Panc1 (cell line): Measurements from ENCODE around the gene JOSD2.

Experiments
- POLR2AphosphoS5 ChIP-seq: IDR thresholded peaks from 2 replicates; pipeline ENCODE4 v1.6.1; 2012; ENCODE audit warnings: mild to moderate bottlenecking, low read depth, low read length, moderate library complexity
- TCF7L2 ChIP-seq: IDR thresholded peaks from 2 replicates; pipeline ENCODE4 v1.6.1; 2011; ENCODE audit warnings: mild to moderate bottlenecking, low read depth, low read length, inconsistent platforms
- TF ChIP-seq, protein P1 (sequence below): fragments of 450-650 bp; IDR thresholded peaks from 2 replicates; pipeline ENCODE4 v1.5.1; 2017; ENCODE audit warnings: mild to moderate bottlenecking
- TF ChIP-seq, protein P2 (sequence below), 2 experiments: IDR thresholded peaks; 2 replicates each; pipeline ENCODE4 v1.6.1; 2011 to 2012; ENCODE audit warnings: low read depth in 2 of 2, control low read depth in 1 of 2, low read length in 1 of 2, mild to moderate bottlenecking in 1 of 2, moderate library complexity in 1 of 2; ENCODE audit not compliant: insufficient read depth in 1 of 2

DNA sequence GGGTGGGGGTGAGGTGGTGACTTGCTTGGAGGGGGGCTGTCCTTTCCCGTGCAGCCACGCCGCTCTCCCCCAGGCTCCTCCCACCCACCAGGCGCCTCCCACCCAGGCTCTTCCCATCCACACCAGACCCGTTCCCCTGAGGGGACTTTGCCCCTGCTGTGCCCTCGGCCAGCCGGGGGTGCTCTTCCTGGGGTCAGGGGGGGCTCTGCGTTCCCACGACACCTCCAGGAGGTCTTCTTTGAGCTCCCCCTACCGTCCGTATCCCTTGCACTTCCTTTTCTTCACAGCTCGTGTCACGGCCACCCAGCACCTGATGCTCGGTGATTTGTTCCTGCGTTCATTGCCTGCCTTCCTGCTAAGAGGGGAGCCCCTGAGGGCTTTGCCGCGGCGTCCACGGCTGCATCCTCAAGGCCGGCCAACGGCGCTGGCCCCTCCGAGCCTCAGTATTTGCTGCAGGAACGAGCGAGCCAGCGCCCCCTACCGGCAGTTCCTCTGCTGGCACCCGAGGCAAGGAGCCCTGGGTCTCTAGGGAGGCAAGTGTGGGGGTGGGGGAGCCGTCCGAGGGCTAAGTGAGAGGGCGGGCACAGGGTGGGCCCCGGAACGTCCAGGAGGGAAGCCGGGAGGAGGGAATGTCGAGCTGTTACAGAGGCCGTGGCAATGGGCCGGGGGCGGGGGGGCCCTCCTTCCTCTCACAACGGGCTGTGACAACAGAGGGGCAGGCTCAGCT is 45.5 kb upstream of the JOSD2 start:
- TF ChIP-seq, protein P1, sequence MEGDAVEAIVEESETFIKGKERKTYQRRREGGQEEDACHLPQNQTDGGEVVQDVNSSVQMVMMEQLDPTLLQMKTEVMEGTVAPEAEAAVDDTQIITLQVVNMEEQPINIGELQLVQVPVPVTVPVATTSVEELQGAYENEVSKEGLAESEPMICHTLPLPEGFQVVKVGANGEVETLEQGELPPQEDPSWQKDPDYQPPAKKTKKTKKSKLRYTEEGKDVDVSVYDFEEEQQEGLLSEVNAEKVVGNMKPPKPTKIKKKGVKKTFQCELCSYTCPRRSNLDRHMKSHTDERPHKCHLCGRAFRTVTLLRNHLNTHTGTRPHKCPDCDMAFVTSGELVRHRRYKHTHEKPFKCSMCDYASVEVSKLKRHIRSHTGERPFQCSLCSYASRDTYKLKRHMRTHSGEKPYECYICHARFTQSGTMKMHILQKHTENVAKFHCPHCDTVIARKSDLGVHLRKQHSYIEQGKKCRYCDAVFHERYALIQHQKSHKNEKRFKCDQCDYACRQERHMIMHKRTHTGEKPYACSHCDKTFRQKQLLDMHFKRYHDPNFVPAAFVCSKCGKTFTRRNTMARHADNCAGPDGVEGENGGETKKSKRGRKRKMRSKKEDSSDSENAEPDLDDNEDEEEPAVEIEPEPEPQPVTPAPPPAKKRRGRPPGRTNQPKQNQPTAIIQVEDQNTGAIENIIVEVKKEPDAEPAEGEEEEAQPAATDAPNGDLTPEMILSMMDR, result peak; percentile 97
- TF ChIP-seq, protein P2, sequence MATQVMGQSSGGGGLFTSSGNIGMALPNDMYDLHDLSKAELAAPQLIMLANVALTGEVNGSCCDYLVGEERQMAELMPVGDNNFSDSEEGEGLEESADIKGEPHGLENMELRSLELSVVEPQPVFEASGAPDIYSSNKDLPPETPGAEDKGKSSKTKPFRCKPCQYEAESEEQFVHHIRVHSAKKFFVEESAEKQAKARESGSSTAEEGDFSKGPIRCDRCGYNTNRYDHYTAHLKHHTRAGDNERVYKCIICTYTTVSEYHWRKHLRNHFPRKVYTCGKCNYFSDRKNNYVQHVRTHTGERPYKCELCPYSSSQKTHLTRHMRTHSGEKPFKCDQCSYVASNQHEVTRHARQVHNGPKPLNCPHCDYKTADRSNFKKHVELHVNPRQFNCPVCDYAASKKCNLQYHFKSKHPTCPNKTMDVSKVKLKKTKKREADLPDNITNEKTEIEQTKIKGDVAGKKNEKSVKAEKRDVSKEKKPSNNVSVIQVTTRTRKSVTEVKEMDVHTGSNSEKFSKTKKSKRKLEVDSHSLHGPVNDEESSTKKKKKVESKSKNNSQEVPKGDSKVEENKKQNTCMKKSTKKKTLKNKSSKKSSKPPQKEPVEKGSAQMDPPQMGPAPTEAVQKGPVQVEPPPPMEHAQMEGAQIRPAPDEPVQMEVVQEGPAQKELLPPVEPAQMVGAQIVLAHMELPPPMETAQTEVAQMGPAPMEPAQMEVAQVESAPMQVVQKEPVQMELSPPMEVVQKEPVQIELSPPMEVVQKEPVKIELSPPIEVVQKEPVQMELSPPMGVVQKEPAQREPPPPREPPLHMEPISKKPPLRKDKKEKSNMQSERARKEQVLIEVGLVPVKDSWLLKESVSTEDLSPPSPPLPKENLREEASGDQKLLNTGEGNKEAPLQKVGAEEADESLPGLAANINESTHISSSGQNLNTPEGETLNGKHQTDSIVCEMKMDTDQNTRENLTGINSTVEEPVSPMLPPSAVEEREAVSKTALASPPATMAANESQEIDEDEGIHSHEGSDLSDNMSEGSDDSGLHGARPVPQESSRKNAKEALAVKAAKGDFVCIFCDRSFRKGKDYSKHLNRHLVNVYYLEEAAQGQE (IDR thresholded peaks at IDR 0.05; ENCODE audit: insufficient read depth in 1 of 2, low read depth in 2 of 2, low read length in 1 of 2), result no peak
- TF ChIP-seq TCF7L2, result no peak
- TF ChIP-seq POLR2AphosphoS5, result no peak
